NCI-H128 (cell line): ENCODE data around the gene NOXRED1.

Experiments used
- DNase-seq: peaks from one replicate; lab custom pipeline; 2025; ENCODE audit not compliant: unreplicated experiment; lab: John Stamatoyannopoulos, UW

Gene NOXRED1

DNA sequence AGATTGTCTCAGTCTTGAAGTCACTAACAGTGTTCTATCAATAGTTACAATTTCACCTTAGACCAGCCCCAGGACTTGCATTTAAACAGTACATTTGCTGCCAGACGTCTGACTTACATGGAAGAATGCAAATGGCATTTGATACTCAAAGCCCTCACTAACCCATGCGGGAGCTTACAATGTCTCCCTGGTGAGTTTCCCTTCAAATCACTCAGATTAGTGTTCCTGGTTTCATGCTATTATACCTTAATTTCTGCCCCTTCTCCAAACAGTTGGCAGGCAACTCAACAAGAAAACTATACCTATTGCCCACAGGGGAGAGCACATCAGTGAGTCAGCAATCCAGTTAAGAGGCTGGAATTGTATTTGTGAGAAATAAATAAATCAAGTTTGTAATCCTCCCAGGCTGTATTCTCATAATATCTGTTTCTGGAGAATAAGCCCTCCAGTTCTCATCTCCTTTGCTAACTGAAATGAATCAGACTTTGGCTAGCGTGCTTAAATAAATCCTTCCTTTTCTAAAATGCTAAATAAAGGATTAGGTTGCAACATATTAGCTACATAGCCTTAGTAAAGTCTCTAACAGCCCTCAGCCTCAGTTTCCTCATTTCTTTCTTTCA, 78.8 kb downstream of the NOXRED1 start:
- no peak for DNase-seq
